Neural cell (in vitro differentiated cells): ENCODE measurements around the gene FOXO3. TPM values are rescaled to one million over a fixed set of nuclear protein-coding genes. Genes with fewer than 3 reads are reported as not detected.

Experiments used
- H2AFZ ChIP-seq: fragments of 200-600, 300-800 bp; sonication (generic), shearing (Covaris generic); 2 replicates; pipeline ENCODE4 v1.6.0; 2014; ENCODE audit warnings: low read depth, mild to moderate bottlenecking, antibody characterized with exemption, low read length, moderate library complexity
- H3F3A ChIP-seq: fragments of 200-600 bp; shearing (Covaris generic); 2 replicates; pipeline ENCODE4 v1.6.1; 2016; ENCODE audit warnings: mild to moderate bottlenecking, moderate library complexity, mixed read lengths, antibody characterized with exemption, low read length; ENCODE audit not compliant: insufficient read depth, poor library complexity, severe bottlenecking
- H3K27ac ChIP-seq: fragments of 200-600, 300-800 bp; sonication (generic), shearing (Covaris generic); 2 replicates; pipeline ENCODE4 v1.5.1; 2014; ENCODE audit warnings: mild to moderate bottlenecking, low read length, moderate library complexity
- H3K27me3 ChIP-seq: fragments of 300-800, 200-600 bp; sonication (generic), shearing (Covaris generic); 2 replicates; pipeline ENCODE4 v1.6.0; 2014; ENCODE audit warnings: mild to moderate bottlenecking, low read depth, low read length, moderate library complexity; ENCODE audit not compliant: insufficient read depth
- H3K36me3 ChIP-seq: fragments of 300-800, 200-600 bp; sonication (generic), shearing (Covaris generic); 2 replicates; pipeline ENCODE4 v1.5.1; 2014; ENCODE audit warnings: mild to moderate bottlenecking, antibody characterized with exemption, low read length, moderate library complexity; ENCODE audit not compliant: insufficient read depth
- H3K4me2 ChIP-seq: fragments of 300-800, 200-600 bp; sonication (generic), shearing (Covaris generic); 2 replicates; pipeline ENCODE4 v1.6.0; 2014; ENCODE audit warnings: mild to moderate bottlenecking, low read length
- H3K4me3 ChIP-seq: fragments of 300-800, 200-600 bp; sonication (generic), shearing (Covaris generic); 2 replicates; pipeline ENCODE4 v1.5.1; 2014; ENCODE audit warnings: mild to moderate bottlenecking, low read length, moderate library complexity
- H3K79me2 ChIP-seq: fragments of 200-600 bp; shearing (Covaris generic); replicated peaks from 2 replicates; pipeline ENCODE4 v1.6.0; 2014; ENCODE audit warnings: mild to moderate bottlenecking, low read length, moderate library complexity; ENCODE audit not compliant: insufficient read depth
- H3K9ac ChIP-seq: fragments of 300-800, 200-600 bp; sonication (generic), shearing (Covaris generic); 2 replicates; pipeline ENCODE4 v1.6.1; 2016; ENCODE audit warnings: mild to moderate bottlenecking, low read length, mixed read lengths
- H3K9me2 ChIP-seq: fragments of 200-600 bp; shearing (Covaris generic); 2 replicates; pipeline ENCODE4 v1.6.1; 2016; ENCODE audit warnings: mild to moderate bottlenecking, low read length, mixed read lengths; ENCODE audit not compliant: insufficient read depth
- H3K9me3 ChIP-seq: fragments of 200-600, 300-800 bp; sonication (generic), shearing (Covaris generic); 2 replicates; pipeline ENCODE4 v1.6.1; 2016; ENCODE audit warnings: mild to moderate bottlenecking, mixed run types, low read length, moderate library complexity, mixed read lengths
- H4K20me1 ChIP-seq: fragments of 200-600 bp; shearing (Covaris generic); 2 replicates; pipeline ENCODE4 v1.6.1; 2016; ENCODE audit warnings: mild to moderate bottlenecking, mixed run types; ENCODE audit not compliant: insufficient read depth
- CTCF ChIP-seq: fragments of 450-650 bp; IDR thresholded peaks from 2 replicates; pipeline ENCODE4 v1.5.1; 2014; ENCODE audit warnings: antibody characterized with exemption, mild to moderate bottlenecking, moderate library complexity; ENCODE audit not compliant: poor library complexity, severe bottlenecking
- EP300 ChIP-seq: fragments of 450-650 bp; conservative IDR thresholded peaks from 2 replicates; pipeline ENCODE4 v1.6.1; 2014; ENCODE audit warnings: antibody characterized with exemption, mild to moderate bottlenecking, moderate library complexity; ENCODE audit not compliant: poor library complexity, severe bottlenecking
- EZH2 ChIP-seq: fragments of 200-600, 300-800 bp; shearing (Covaris generic), sonication (generic); IDR thresholded peaks from 2 replicates; pipeline ENCODE4 v1.6.1; 2014; ENCODE audit warnings: antibody characterized with exemption, low read length, borderline replicate concordance, mild to moderate bottlenecking; ENCODE audit not compliant: insufficient read depth, poor library complexity, severe bottlenecking
- MXI1 ChIP-seq: fragments of 450-650 bp; conservative IDR thresholded peaks from 2 replicates; pipeline ENCODE4 v1.6.1; 2014; ENCODE audit warnings: antibody characterized with exemption, mild to moderate bottlenecking; ENCODE audit not compliant: poor library complexity, severe bottlenecking
- POLR2AphosphoS5 ChIP-seq: IDR thresholded peaks from 2 replicates; pipeline ENCODE4 v1.6.1; 2012
- RAD21 ChIP-seq: fragments of 450-650 bp; conservative IDR thresholded peaks from 2 replicates; pipeline ENCODE4 v1.6.1; 2014; ENCODE audit warnings: antibody characterized with exemption, mild to moderate bottlenecking, moderate library complexity
- SMC3 ChIP-seq: fragments of 450-650 bp; conservative IDR thresholded peaks from 2 replicates; pipeline ENCODE4 v1.6.1; 2014; ENCODE audit warnings: antibody characterized with exemption, mild to moderate bottlenecking, moderate library complexity; ENCODE audit not compliant: poor library complexity
- TAF1 ChIP-seq: IDR thresholded peaks from 2 replicates; pipeline ENCODE4 v1.6.1; 2012; ENCODE audit warnings: low read depth
- polyA plus RNA-seq: library from polyadenylated mRNA; depleted of rRNA; stranded (reverse); fragments of >200 nt; gene quantifications from 2 replicates; pipeline ENCODE4 v1.2.3, GENCODE V29; 2014
- TF ChIP-seq, protein P1 (sequence below): IDR thresholded peaks from 2 replicates; pipeline ENCODE4 v1.6.1; 2012; ENCODE audit warnings: borderline replicate concordance

FOXO3 gene
- polyA plus RNA-seq, 1 donor from 2014 or later, result 21.3 TPM

GRCh38 chr6:108576709-108577108 is 16.0 kb downstream of the FOXO3 start:
- no peak overlapping the region for H3K4me2 ChIP-seq
- no peaks in the 10 kb centered on the region for H3K27me3 ChIP-seq
- no peaks in the 10 kb centered on the region for H3F3A ChIP-seq
- no peaks in the 10 kb centered on the region for H4K20me1 ChIP-seq
- H3K27ac ChIP-seq, result no peak overlapping the region
- H3K4me3 ChIP-seq, result no peak overlapping the region
- H3K9me2 ChIP-seq, result no peaks in the 10 kb centered on the region
- H3K9ac ChIP-seq, result no peak overlapping the region
- no peak overlapping the region for H2AFZ ChIP-seq
- no peaks in the 10 kb centered on the region for H3K79me2 ChIP-seq
- TF ChIP-seq EZH2, result no peak
- TF ChIP-seq, protein P1, sequence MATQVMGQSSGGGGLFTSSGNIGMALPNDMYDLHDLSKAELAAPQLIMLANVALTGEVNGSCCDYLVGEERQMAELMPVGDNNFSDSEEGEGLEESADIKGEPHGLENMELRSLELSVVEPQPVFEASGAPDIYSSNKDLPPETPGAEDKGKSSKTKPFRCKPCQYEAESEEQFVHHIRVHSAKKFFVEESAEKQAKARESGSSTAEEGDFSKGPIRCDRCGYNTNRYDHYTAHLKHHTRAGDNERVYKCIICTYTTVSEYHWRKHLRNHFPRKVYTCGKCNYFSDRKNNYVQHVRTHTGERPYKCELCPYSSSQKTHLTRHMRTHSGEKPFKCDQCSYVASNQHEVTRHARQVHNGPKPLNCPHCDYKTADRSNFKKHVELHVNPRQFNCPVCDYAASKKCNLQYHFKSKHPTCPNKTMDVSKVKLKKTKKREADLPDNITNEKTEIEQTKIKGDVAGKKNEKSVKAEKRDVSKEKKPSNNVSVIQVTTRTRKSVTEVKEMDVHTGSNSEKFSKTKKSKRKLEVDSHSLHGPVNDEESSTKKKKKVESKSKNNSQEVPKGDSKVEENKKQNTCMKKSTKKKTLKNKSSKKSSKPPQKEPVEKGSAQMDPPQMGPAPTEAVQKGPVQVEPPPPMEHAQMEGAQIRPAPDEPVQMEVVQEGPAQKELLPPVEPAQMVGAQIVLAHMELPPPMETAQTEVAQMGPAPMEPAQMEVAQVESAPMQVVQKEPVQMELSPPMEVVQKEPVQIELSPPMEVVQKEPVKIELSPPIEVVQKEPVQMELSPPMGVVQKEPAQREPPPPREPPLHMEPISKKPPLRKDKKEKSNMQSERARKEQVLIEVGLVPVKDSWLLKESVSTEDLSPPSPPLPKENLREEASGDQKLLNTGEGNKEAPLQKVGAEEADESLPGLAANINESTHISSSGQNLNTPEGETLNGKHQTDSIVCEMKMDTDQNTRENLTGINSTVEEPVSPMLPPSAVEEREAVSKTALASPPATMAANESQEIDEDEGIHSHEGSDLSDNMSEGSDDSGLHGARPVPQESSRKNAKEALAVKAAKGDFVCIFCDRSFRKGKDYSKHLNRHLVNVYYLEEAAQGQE, result no peak
- TF ChIP-seq POLR2AphosphoS5, result no peak
- TF ChIP-seq RAD21, result no peak
- TF ChIP-seq TAF1, result no peak
- H3K9me3 ChIP-seq, result no peaks in the 10 kb centered on the region
- peaks cover 3% of the 10 kb centered on the region for H3K36me3 ChIP-seq

- Histone ChIP-seq H3K79me2 (peaks cover 6% of the 10 kb centered on the region), H3F3A (no peaks in the 10 kb centered on the region), H3K9ac (no peak overlapping the region), H2AFZ (no peak overlapping the region), H4K20me1 (no peaks in the 10 kb centered on the region), H3K4me3 (no peak overlapping the region), H3K27ac (no peak overlapping the region), H3K9me3 (no peaks in the 10 kb centered on the region), H3K27me3 (no peaks in the 10 kb centered on the region), H3K4me2 (no peak overlapping the region), H3K36me3 (peaks cover 3% of the 10 kb centered on the region), H3K9me2 (no peaks in the 10 kb centered on the region)
- TF ChIP-seq RAD21 (no peak), CTCF (no peak), POLR2AphosphoS5 (no peak), EZH2 (no peak), MXI1 (no peak), TAF1 (no peak), SMC3 (no peak), EP300 (no peak)
- TF ChIP-seq, protein P1, result no peak
Measured at GRCh38 chr6:108578166-108578565, 17.4 kb downstream of the FOXO3 start.
